Ascending aorta (tissue), 2 donors: ENCODE measurements around the gene JDP2. TPM values are rescaled to one million over a fixed set of nuclear protein-coding genes. Genes with fewer than 3 reads are reported as not detected.

Source experiments
- DNase-seq, 2 donors: peaks; one replicate each; pipeline ENCODE4 v3.0.0-alpha.2; 2019; ENCODE audit warnings: low spot score in 2 of 2
- H3K27ac ChIP-seq, 2 donors: fragments of 200-600 bp; sonication (generic); one replicate each; pipeline ENCODE4 v1.5.1; 2016 to 2017; ENCODE audit warnings: mild to moderate bottlenecking in 1 of 2
- H3K27me3 ChIP-seq: fragments of 200-600 bp; sonication (generic); one replicate; pipeline ENCODE4 v1.5.1; 2017
- H3K36me3 ChIP-seq, 2 donors: fragments of 200-600 bp; sonication (generic); one replicate each; pipeline ENCODE4 v1.5.1; 2016
- H3K4me1 ChIP-seq, 2 donors: fragments of 200-600 bp; sonication (generic); one replicate each; pipeline ENCODE4 v1.5.1; 2016 to 2017; ENCODE audit warnings: mild to moderate bottlenecking in 1 of 2
- H3K4me3 ChIP-seq, 2 donors: fragments of 200-600 bp; sonication (generic); one replicate each; pipeline ENCODE4 v1.5.1; 2016 to 2017; ENCODE audit warnings: mild to moderate bottlenecking in 1 of 2
- H3K9me3 ChIP-seq, 2 donors: fragments of 200-600 bp; sonication (generic); one replicate each; pipeline ENCODE4 v1.5.1; 2016
- CTCF ChIP-seq, 3 experiments: fragments of 200-600 bp in 2 of 3; fragments of 450-650 bp in 1 of 3; sonication (generic) in 2 of 3; IDR thresholded peaks; one replicate each; pipeline ENCODE4 v1.5.1; 2016 to 2019; ENCODE audit warnings: antibody characterized with exemption in 3 of 3, mild to moderate bottlenecking in 1 of 3, moderate library complexity in 1 of 3
- intact Hi-C: fragments of 100-400 bp; cut with DNase I; formaldehyde crosslinking; loops from one replicate; pipeline ENCODE4 v1.15.1; 2023
- total RNA-seq: library from RNA; depleted of rRNA; stranded (reverse); fragments of >200 nt; gene quantifications from one replicate; pipeline ENCODE4 v1.1.0, GENCODE V29; 2016

The JDP2 gene
- total RNA-seq, 1 donor from 2014 or later: 213 TPM

DNA sequence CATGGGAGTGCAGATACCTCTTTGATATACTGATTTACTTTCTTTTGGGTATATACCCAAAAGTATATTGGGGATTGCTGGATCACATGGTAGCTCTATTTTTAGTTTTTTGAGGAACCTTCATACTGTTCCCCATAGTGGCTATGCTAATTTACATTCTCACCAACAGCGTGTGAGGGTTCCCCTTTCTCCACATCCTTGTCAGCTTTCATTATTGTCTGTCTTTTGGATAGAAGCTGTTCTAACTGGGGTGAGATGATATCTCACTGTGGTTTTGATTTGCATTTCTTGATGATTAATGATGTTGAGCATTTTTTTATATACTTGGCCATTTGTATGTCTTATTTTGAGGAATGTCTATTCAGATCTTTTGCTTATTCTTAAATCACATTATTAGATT lies 44.1 kb upstream of the JDP2 start:
- Histone ChIP-seq H3K9me3 (no peaks in the 10 kb centered on the region), H3K27ac (no peak overlapping the region), H3K4me3 (no peak overlapping the region), H3K36me3 (no peaks in the 10 kb centered on the region), H3K27me3 (no peaks in the 10 kb centered on the region), H3K4me1 (peaks cover 0 to 6% of the 10 kb centered on the region in 2 donors)
- TF ChIP-seq CTCF (IDR thresholded peaks at IDR 0.05): no peak
- no peak for DNase-seq
- intact Hi-C loops: no loop called here

- H3K27ac ChIP-seq: no peak overlapping the region
- H3K4me1 ChIP-seq: peaks cover 0 to 3% of the 10 kb centered on the region in 2 donors
- no peaks in the 10 kb centered on the region for H3K9me3 ChIP-seq
- intact Hi-C loops: no loop called here
- H3K27me3 ChIP-seq: no peaks in the 10 kb centered on the region
- H3K36me3 ChIP-seq: no peaks in the 10 kb centered on the region
- no peak overlapping the region for H3K4me3 ChIP-seq
- DNase-seq: no peak
- no peak for TF ChIP-seq CTCF (IDR thresholded peaks at IDR 0.05)
Observed at GRCh38 chr14:75389679-75390078, 38.1 kb upstream of the JDP2 start.

- no peak overlapping the region for H3K4me3 ChIP-seq
- DNase-seq: no peak
- intact Hi-C loops: no loop called here
- peaks cover 0 to 3% of the 10 kb centered on the region in 2 donors for H3K4me1 ChIP-seq
- H3K9me3 ChIP-seq: no peaks in the 10 kb centered on the region
- TF ChIP-seq CTCF (IDR thresholded peaks at IDR 0.05): no peak
- no peaks in the 10 kb centered on the region for H3K36me3 ChIP-seq
- H3K27me3 ChIP-seq: no peaks in the 10 kb centered on the region
- no peak overlapping the region for H3K27ac ChIP-seq
Observed at GRCh38 chr14:75390183-75390582, 37.6 kb upstream of the JDP2 start.

DNA sequence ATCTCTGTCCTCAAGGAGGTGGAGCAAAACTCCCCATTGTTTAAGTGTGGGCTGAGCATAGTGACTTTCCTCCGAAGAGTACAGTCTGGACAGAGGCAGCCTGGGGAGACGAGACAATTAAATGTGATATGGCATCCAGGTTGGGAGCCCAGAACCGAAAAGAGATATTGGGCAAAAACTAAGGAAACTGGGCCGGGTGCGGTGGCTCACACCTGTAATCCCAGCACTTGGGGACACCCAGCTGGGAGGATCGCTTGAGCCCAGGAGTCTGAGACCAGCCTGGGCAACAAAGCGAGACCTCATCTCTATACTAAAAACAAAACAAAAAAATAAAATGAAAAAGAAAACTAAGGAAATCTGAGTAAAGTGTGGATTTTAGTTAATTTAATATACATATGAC lies 35.9 kb upstream of the JDP2 start:
- Histone ChIP-seq H3K36me3 (no peaks in the 10 kb centered on the region), H3K27me3 (no peaks in the 10 kb centered on the region), H3K4me1 (peaks cover 0 to 3% of the 10 kb centered on the region in 2 donors), H3K9me3 (no peaks in the 10 kb centered on the region), H3K4me3 (no peak overlapping the region), H3K27ac (no peak overlapping the region)
- no peak for TF ChIP-seq CTCF (IDR thresholded peaks at IDR 0.05)
- intact Hi-C loops: no loop called here
- no peak for DNase-seq

DNA sequence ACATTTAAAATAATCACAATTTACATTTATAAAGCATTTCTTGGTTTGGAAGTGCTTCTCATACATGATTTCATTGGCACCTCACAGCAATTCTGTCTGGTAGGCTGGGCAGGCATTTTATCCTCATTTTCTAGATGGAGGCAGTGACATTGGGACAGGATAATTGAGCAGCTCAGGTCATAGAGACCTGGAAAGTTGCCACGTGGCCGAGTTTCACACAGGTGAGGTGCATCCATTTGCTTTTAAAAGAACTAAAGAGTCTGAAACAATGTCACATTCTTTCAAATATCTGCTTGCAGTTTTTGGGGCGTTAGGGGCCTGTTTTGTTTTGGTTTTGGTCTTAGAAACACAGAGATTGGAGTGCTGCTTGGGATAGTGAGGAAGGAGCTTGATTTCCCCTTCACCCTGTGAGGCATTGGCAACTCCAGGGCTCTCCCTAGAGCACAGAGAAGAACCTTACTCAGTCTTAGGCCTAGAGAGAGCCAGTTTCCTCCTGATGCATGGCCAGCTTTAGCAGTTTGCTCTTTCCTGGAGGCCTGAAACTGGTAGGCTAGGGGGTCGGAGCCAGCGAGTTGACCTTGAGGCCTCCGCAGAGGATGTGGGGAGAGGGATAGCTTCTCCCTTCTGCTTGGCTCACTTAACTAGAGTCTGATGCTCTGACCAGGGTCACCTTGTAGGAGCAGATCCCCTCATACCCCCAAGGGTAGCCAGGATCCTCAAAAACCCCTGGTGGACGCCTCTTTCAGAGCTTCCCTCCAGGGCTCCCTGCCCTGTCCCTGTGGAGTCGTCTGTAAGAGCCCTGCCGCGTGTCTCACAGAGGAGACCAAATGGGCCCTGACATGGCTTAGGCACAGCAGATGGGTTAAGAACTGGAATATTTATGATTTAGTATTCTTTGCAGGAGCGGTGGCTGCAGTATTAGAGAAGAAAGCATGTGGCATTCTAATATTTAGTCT lies 34.9 kb upstream of the JDP2 start:
- H3K4me1 ChIP-seq: peaks cover 0 to 3% of the 10 kb centered on the region in 2 donors
- intact Hi-C loops: no loop called here
- H3K27me3 ChIP-seq: no peaks in the 10 kb centered on the region
- no peaks in the 10 kb centered on the region for H3K9me3 ChIP-seq
- no peak overlapping the region for H3K4me3 ChIP-seq
- H3K36me3 ChIP-seq: no peaks in the 10 kb centered on the region
- H3K27ac ChIP-seq: no peak overlapping the region
- DNase-seq: no peak
- TF ChIP-seq CTCF (IDR thresholded peaks at IDR 0.05): no peak
